Sciatic nerve (tissue), 2 donors: ENCODE measurements around the gene NUF2. TPM values are rescaled to one million over a fixed set of nuclear protein-coding genes. Genes with fewer than 3 reads are reported as not detected.

ENCODE experiments used
- ATAC-seq: fragments of 200-7000 bp; cut with Tn5 transposase; one replicate; pipeline ENCODE4 v1.9.1; 2020; ENCODE audit warnings: mild to moderate bottlenecking, moderate library complexity
- DNase-seq: peaks from one replicate; pipeline ENCODE4 v3.0.0-alpha.2; 2020; ENCODE audit warnings: low spot score
- intact Hi-C: fragments of 100-400 bp; cut with DNase I; formaldehyde crosslinking; loops from one replicate; pipeline ENCODE4 v1.14.2; 2022
- total RNA-seq: library from RNA; stranded (reverse); fragmentation: NEBNext Ultra II Directional; extraction: Animal tissue kit (Norgen Biotek cat#: 25700); gene quantifications from one replicate; pipeline ENCODE4 v1.2.1, GENCODE V29; 2021
- donor health status: DM: no; HTN: no; CAD: no.
- donor health status: DM: no; HTN: no; CAD: no.

The NUF2 gene
- total RNA-seq, 1 donor from 2014 or later = 0.49 TPM

DNA sequence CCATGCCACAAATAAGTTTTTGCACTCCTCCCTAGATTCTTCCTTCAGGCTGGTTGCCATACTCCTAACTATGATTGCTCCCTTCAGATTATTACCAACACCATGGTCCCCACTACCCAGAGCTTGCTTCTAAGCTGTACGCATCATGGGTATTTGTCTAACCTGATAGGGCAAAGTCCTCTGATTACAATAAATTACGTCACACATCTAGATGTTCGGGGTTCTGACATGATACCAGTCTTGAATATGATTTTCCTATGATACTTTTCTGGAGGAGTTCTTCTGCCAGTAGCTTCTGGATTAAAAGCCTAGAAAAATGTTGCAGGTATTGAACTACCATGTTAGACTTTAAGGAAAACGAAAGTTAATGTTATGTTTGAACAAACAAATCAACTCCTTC, 67.2 kb downstream of the NUF2 start:
- intact Hi-C loops = no loop called here
- DNase-seq = no peak

GRCh38 chr1:163395790-163396189, 74.0 kb downstream of the NUF2 start:
- no peak for DNase-seq
- intact Hi-C loops = no loop called here

More for the DNA sequence above, 67.2 kb downstream of the NUF2 start:
- ATAC-seq = no peak

GRCh38 chr1:163397451-163398200, 75.9 kb downstream of the NUF2 start:
- ATAC-seq = no peak
- intact Hi-C loops = no loop called here
- no peak for DNase-seq

More at GRCh38 chr1:163395790-163396189, 74.0 kb downstream of the NUF2 start:
- no peak for ATAC-seq

DNA sequence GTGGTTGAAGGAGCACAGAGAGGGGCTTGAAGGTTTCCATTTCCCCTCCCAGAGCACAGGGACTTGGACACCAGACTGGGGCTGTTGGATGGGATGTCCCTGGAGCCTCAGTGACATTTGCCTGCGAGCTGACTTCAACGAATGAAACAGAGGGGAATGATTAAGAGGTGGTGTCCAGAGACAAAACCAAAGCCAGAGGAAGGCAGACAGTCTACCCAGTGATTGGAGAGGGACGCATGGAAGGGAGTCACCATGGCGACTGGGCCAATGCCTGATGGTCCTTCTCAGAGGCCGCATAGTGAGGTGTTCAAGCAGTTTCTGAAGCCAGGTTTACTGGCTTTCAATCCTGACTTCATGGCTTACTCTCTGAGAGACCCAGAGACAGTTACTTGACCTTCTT, 77.2 kb downstream of the NUF2 start:
- no peak for DNase-seq
- ATAC-seq = no peak
- intact Hi-C loops = no loop called here

GRCh38 chr1:163399976-163400601, 78.3 kb downstream of the NUF2 start:
- intact Hi-C loops = no loop called here
- ATAC-seq (no peak), DNase-seq (no peak)

- intact Hi-C loops = no loop called here
- DNase-seq (no peak), ATAC-seq (no peak)
Observed at GRCh38 chr1:163401211-163401610, 79.5 kb downstream of the NUF2 start.

Other genes starting within 250 kb of the NUF2 start
- gene RGS5, start 119.0 kb upstream of the NUF2 start, total RNA-seq = 60.2 TPM